Effector memory CD8-positive, alpha-beta T cell (primary cell): Measurements from ENCODE around the gene CLIC3.

Experiments
- ATAC-seq: fragments of 150-1000 bp; cut with Tn5 transposase; replicated peaks from 2 replicates; pipeline ENCODE4 v1.10.0; 2021; ENCODE audit warnings: mild to moderate bottlenecking, moderate library complexity
- DNase-seq, 3 experiments: peaks; one replicate each; pipeline ENCODE4 v3.0.0; 2021
- H3K27ac Mint-ChIP-seq, 2 donors: one replicate each; pipeline ENCODE4 v1.8.0; 2022; ENCODE audit warnings: mild to moderate bottlenecking in 2 of 2, mixed read lengths in 2 of 2, moderate library complexity in 2 of 2
- H3K27me3 Mint-ChIP-seq, 2 donors: one replicate each; pipeline ENCODE4 v1.8.0; 2022; ENCODE audit warnings: mixed read lengths in 2 of 2
- H3K36me3 Mint-ChIP-seq: one replicate; pipeline ENCODE4 v1.8.0; 2022; ENCODE audit warnings: mild to moderate bottlenecking, moderate library complexity, mixed read lengths; ENCODE audit not compliant: insufficient read depth
- H3K4me1 Mint-ChIP-seq, 2 donors: one replicate each; pipeline ENCODE4 v1.8.0; 2022; ENCODE audit warnings: low read depth in 2 of 2, mixed read lengths in 2 of 2
- H3K4me3 Mint-ChIP-seq, 2 donors: one replicate each; pipeline ENCODE4 v1.8.0; 2022; ENCODE audit warnings: mild to moderate bottlenecking in 2 of 2, mixed read lengths in 2 of 2, moderate library complexity in 2 of 2
- H3K9me3 Mint-ChIP-seq, 2 donors: one replicate each; pipeline ENCODE4 v1.8.0; 2022; ENCODE audit warnings: mixed read lengths in 2 of 2

CLIC3 gene

GRCh38 chr9:136973618-136974617 is 22.4 kb downstream of the CLIC3 start:
- no peak for DNase-seq
- H3K27ac Mint-ChIP-seq, result peak overlapping the region in 1 of 2 donors; percentile 87
- no peaks in the 10 kb centered on the region for H3K9me3 Mint-ChIP-seq
- peak overlapping the region in 1 of 2 donors; percentile 83 for H3K4me3 Mint-ChIP-seq
- H3K4me1 Mint-ChIP-seq, result peaks cover 6 to 24% of the 10 kb centered on the region in 2 donors
- no peak for ATAC-seq
- no peaks in the 10 kb centered on the region for H3K27me3 Mint-ChIP-seq
- H3K36me3 Mint-ChIP-seq, result no peaks in the 10 kb centered on the region

DNA sequence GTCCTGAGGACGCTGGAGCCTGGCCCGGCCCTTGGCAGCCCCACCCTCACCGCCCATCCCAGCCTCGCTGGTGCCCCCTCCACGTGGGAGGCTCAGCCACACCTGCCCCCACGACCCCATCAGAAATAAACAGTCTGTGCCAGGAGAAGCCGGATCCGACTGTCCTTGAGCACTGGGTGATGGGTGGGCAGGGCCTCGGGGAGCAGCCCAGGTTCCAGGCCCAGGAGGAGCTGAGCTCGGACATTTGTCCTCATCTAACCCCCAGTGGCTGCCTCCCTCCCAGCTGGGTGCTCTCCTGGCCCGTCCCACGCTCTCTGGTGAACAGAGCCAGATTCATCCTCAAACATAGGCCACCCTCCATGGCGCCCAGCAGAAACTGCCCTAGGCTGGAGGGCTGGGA is 23.6 kb downstream of the CLIC3 start:
- no peaks in the 10 kb centered on the region for H3K27me3 Mint-ChIP-seq
- no peak overlapping the region for H3K4me3 Mint-ChIP-seq
- peak overlapping the region in 1 of 2 donors; percentile 73 for H3K27ac Mint-ChIP-seq
- no peak for DNase-seq
- no peaks in the 10 kb centered on the region for H3K36me3 Mint-ChIP-seq
- H3K9me3 Mint-ChIP-seq, result no peaks in the 10 kb centered on the region
- H3K4me1 Mint-ChIP-seq, result peaks cover 6 to 25% of the 10 kb centered on the region in 2 donors
- ATAC-seq, result no peak

DNA sequence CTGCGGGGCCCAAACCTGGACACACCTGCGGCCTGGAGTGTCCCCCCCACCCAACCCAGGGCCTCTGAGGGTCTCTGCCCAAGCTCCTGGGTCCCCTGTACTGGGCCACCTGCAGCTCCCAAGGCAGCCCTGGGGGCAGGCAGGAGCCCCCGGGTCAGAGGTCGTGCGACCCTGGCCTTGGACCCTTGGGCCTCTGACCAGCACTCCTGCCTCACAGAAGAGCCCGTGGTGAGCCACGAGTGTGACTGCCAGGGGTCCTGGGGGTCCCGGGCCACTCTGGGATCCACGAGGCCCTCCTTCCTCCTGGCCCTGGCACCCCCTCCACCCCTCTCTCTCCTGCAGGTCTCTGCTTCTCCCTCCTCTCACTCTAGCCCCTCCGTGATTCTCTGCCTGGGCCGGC is 24.0 kb downstream of the CLIC3 start:
- Mint-ChIP-seq H3K27ac (peak overlapping the region in 1 of 2 donors; percentile 73), H3K36me3 (peaks cover under 1% of the 10 kb centered on the region), H3K27me3 (no peaks in the 10 kb centered on the region), H3K4me1 (peaks cover 6 to 23% of the 10 kb centered on the region in 2 donors), H3K9me3 (no peaks in the 10 kb centered on the region), H3K4me3 (no peak overlapping the region)
- no peak for ATAC-seq
- no peak for DNase-seq

DNA sequence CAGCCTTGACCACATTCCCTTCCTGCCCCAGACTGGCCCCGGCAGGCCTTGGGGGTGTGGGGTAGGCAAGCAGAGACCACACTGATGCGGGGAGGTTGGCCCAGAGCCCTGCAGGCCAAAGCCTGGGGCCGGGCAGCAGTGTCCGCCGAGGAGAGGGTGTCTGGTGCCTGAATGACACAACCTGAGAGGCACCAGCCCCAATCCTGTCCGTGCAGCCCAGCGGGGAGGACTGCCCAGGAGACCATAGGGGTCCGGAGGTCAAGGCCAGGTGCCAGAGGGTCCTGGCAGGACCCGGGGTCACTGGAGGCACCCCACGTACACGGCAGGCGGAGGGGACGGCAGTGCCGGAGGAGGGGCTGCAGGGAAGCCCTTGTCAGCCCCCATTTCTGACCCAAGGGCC is 24.6 kb downstream of the CLIC3 start:
- no peak overlapping the region for H3K27ac Mint-ChIP-seq
- no peak overlapping the region for H3K4me3 Mint-ChIP-seq
- no peaks in the 10 kb centered on the region for H3K27me3 Mint-ChIP-seq
- peaks cover 10 to 25% of the 10 kb centered on the region in 2 donors for H3K4me1 Mint-ChIP-seq
- ATAC-seq (no peak), DNase-seq (no peak)
- peaks cover 4% of the 10 kb centered on the region for H3K36me3 Mint-ChIP-seq
- no peaks in the 10 kb centered on the region for H3K9me3 Mint-ChIP-seq

DNA sequence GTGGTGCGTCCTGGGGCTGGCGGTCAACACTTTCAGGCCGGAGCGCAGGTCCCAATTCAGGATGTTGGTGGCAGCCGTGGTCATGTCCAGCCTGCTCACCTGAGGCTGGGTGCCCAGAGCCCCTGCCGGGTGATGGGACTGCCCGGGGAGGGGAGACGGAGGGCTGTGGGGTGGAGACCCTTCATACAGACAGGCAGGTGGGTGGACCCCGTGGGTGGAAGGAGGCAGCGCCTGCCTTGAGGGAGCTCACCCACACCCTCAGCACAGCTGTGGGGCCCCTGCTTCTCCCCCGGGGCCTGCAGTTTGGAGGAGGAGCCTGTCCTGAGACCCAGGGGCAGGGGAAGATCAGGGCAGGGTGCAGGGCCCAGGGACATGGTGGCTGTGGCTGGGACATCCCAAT is 26.0 kb downstream of the CLIC3 start:
- Mint-ChIP-seq H3K9me3 (no peaks in the 10 kb centered on the region), H3K4me1 (peaks cover 19 to 24% of the 10 kb centered on the region in 2 donors), H3K27me3 (no peaks in the 10 kb centered on the region), H3K27ac (peak overlapping the region in 1 of 2 donors; percentile 53), H3K36me3 (peaks cover 16% of the 10 kb centered on the region), H3K4me3 (no peak overlapping the region)
- no peak for DNase-seq
- ATAC-seq, result no peak

DNA sequence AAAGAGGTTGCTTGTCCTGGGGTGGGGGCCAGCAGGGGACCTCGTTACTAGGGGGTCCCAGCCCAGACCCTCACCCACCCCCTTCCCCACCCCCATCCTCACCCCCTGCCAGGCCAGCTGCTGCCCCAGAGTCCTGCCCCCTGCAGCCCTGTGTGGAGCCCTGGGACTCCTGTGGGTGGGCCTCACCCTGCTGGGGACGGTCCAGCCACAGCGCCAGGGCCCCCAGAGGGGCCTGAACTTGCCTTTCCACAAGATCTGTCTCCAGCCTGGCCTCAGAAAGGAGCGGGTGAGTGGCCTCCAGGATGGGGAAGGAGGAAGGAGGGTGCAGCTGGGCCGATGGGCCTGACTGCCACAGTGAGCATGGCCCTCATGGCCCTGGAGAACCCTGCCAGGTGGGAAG is 26.6 kb downstream of the CLIC3 start:
- Mint-ChIP-seq H3K36me3 (peaks cover 16% of the 10 kb centered on the region), H3K27me3 (no peaks in the 10 kb centered on the region), H3K27ac (peak overlapping the region in 1 of 2 donors; percentile 53), H3K9me3 (no peaks in the 10 kb centered on the region), H3K4me1 (peaks cover 16 to 21% of the 10 kb centered on the region in 2 donors), H3K4me3 (no peak overlapping the region)
- ATAC-seq (no peak), DNase-seq (no peak)

DNA sequence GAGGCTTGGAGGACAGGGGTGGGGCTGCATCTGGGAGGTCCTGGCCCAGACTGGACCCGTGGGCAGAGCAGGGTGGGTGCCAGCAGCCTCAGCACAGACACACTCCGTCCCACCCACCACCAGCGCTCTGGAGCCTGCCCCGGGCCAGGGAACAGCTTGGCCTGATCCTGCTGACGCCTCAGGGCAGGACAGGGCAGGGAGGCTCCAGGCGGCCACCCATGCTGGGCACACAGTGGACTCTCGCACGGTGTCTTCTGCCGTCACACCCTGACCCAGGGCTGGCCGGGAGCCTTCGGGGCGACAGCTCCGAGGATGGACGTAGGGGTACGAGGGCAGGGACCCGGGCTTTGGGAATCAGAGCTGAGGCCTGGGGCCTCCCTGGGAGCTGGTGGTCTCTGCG is 27.2 kb downstream of the CLIC3 start:
- Mint-ChIP-seq H3K27me3 (no peaks in the 10 kb centered on the region), H3K36me3 (peaks cover 16% of the 10 kb centered on the region), H3K9me3 (no peaks in the 10 kb centered on the region), H3K27ac (no peak overlapping the region), H3K4me1 (peaks cover 16 to 27% of the 10 kb centered on the region in 2 donors), H3K4me3 (no peak overlapping the region)
- DNase-seq (no peak), ATAC-seq (no peak)

GRCh38 chr9:136968333-136969127 is 27.8 kb downstream of the CLIC3 start:
- no peaks in the 10 kb centered on the region for H3K27me3 Mint-ChIP-seq
- no peak overlapping the region for H3K4me3 Mint-ChIP-seq
- ATAC-seq, result no peak
- H3K36me3 Mint-ChIP-seq, result peaks cover 16% of the 10 kb centered on the region
- DNase-seq, result no peak
- peaks cover 16 to 27% of the 10 kb centered on the region in 2 donors for H3K4me1 Mint-ChIP-seq
- no peaks in the 10 kb centered on the region for H3K9me3 Mint-ChIP-seq
- no peak overlapping the region for H3K27ac Mint-ChIP-seq

DNA sequence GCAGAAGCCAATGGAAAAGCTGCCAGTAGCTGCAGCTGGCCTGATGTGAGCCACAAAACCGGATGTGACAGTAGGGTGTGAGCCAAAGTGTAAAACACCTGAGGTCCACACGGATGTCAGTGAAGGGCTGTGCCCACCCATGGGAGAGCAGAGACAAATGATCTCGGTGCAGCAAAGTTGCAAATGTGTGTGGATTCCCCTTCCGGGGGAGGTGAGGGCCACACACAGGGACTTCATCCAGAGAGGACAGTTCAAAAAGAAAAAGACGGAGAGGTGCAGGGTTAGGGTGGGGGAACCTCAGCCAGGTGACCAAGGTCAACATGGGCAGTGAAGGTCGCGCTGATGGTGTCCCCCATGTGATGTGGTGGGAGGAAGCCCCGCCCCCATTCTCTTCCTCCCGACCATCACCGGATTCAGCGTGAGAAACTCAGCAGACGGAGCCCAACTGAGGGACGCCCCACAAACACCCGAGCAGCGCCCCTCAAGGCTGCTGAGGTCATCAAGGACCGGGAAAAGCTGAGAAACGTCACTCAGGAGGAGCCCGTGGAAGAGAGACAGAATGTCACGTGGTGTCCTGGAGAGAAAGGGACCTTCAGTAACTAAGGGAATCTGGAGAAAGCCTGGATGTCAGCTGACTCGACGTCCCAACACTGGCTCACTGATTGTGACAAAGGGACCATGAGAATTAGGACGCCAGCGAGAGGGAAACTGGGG is 30.4 kb downstream of the CLIC3 start:
- Mint-ChIP-seq H3K27me3 (no peaks in the 10 kb centered on the region), H3K9me3 (no peaks in the 10 kb centered on the region), H3K4me1 (peaks cover 33 to 43% of the 10 kb centered on the region in 2 donors), H3K27ac (peak overlapping the region; percentile 91 to 94), H3K36me3 (peaks cover 16% of the 10 kb centered on the region), H3K4me3 (peak overlapping the region; percentile 84 to 85)
- ATAC-seq (peak; percentile 89), DNase-seq (peak; percentile 47 to 60 (median 55))

GRCh38 chr9:136964833-136965422 is 31.4 kb downstream of the CLIC3 start:
- Mint-ChIP-seq H3K4me3 (peak overlapping the region; percentile 84 to 85), H3K36me3 (peaks cover 21% of the 10 kb centered on the region), H3K27ac (peak overlapping the region; percentile 35 to 94), H3K27me3 (no peaks in the 10 kb centered on the region), H3K4me1 (peaks cover 43 to 50% of the 10 kb centered on the region in 2 donors), H3K9me3 (no peaks in the 10 kb centered on the region)
- no peak for ATAC-seq
- DNase-seq, result no peak

- Mint-ChIP-seq H3K27ac (peak overlapping the region; percentile 35 to 78), H3K9me3 (no peaks in the 10 kb centered on the region), H3K27me3 (no peaks in the 10 kb centered on the region), H3K4me3 (peak overlapping the region; percentile 45 to 65), H3K36me3 (peaks cover 21% of the 10 kb centered on the region), H3K4me1 (peaks cover 45 to 50% of the 10 kb centered on the region in 2 donors)
- ATAC-seq, result no peak
- no peak for DNase-seq
Observed at GRCh38 chr9:136964171-136964689, 32.1 kb downstream of the CLIC3 start.

- ATAC-seq (no peak), DNase-seq (no peak)
- Mint-ChIP-seq H3K27me3 (no peaks in the 10 kb centered on the region), H3K27ac (peak overlapping the region; percentile 69 to 82), H3K4me1 (peaks cover 48 to 55% of the 10 kb centered on the region in 2 donors), H3K36me3 (peaks cover 21% of the 10 kb centered on the region), H3K4me3 (peak overlapping the region in 1 of 2 donors; percentile 56), H3K9me3 (no peaks in the 10 kb centered on the region)
Observed at GRCh38 chr9:136963751-136964150, 32.6 kb downstream of the CLIC3 start.
